HG03066 (cell line): Measurements from ENCODE around the gene DHCR7.

Experiments used
- ATAC-seq: cut with Tn5 transposase; IDR thresholded peaks from one replicate; pipeline ENCODE4 v1.9.1; 2021; ENCODE audit warnings: low read depth; ENCODE audit not compliant: unreplicated experiment

The DHCR7 gene

DNA sequence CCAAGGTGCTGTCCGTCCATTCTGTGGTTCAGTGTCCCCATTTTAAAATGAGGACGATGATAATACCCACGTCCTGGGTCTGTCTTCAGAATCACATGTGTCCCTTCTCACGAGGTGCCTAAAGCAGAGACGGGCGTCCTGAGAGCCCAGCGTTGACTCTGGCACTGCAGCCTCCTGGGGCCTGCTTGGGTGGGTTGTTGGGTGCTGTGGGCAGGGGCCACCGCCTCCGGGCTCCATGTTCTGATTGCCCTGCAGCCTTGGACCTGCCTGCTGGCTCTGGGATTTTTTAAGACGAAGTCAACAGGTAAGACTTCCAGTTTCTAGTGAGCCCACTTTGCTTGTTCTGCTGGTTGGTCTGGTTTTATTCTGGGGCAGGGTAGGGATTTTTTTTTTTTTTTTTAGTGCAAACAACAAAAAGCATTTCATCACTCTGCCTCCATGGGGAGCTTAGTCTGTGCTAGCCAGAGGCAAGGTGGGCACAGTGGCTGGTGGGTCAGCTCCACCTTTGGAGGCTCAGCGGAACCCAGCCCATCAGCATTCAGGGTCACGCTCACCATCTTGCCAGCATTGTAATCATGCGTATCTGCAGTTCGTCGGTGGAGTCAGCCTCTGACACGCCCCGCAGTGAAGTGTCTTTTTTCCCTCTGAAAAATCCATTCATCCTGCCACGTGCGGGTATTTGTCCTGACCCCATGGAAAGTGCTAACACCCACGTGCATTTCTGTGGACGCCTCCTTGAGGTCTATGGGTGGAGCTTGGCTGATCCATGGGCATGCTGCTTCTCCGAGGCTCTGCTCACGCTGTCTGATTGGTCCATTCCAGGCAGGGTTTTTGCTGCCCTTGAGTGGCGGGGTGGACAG is 33.1 kb upstream of the DHCR7 start:
- ATAC-seq, result no peak

DNA sequence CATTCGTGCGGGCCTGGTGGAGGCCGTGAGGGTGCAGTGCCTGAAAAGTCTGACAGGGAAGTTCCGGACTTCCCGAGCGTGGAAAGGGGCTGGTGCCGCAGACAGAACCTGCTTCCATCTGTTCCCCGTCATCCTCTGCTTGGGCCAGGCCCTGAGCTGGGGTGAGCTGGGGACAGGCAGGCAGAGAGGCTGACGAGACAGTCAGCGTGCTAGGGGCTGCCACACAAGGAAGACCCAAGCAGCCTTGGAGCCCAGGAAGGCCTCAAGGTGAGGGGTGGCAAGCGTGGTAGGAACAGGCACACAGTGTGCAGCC is 30.3 kb upstream of the DHCR7 start:
- ATAC-seq, result no peak

DNA sequence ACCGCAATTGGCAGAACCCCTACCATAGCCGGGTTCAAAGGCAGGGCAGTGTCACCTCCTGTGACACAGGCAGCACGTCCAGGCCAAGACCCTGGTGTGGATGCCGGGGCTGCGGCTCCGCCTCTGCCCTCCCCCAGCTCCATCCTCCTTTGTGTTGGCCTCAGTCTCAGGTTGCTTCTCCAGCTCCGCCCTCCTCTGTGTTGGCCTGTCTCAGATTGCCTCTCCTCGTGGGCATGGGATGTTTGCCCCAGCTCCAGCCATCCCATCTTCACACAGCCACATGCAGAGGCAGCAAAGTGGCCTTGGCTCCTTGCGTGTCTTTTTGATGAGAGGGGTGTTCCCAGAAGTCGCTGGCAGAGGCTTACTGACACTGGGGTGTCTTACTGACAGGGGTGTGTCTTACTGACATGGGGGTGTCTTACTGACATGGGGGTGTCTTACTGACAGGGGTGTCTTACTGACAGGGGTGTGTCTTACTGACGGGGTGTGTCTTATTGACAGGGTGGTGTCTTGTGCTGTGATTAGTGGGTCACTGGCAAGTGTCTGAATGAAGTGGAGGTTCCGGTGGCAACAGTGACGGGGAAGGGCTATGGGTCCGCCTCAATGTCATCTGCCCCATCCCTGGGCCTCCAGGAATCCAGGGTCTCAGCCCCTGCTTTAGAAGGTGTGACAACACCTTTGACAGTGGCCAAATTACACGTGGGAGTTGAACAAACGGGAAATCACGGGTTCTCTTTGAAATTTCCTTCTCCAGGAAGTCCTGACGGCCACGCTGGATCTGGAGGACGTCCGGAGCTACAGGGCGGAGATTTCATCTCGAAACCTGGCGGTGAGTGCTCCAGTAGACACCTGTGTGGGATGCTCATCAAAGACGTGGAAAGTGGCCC is 29.7 kb upstream of the DHCR7 start:
- no peak for ATAC-seq

DNA sequence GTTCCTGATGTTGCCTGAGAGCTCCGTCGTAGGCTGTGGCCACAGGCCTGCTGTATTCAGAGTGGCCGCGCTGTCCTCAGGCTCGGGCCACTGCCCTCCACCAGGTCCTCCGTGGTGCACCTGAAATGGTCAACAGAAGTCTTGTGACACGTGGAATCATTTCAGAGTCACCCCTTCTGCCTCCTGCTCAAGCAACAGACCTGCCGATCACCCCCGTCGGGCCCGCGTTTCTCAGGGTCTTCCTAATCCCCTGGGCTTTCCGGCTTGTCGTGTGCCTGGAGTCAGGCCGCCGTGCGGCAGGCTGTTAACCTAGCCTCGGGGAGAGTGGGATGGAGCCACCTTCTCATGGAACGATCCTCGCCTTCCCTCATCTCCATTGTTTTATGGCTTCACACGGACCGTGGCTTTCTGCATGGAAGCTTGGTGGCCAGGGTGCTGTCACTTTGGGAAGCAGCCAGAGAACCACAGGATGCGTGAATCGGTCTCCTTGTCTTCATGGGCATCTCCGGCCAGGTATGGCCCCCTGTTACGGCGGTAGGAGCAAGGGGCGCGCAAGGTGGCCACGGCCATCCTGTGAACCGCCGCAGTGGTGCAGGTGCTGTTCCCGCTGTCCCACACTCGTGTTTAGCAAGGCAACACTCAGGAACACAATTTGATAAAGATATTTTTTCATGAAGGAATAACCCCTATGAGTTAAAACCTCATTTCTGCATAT is 28.9 kb upstream of the DHCR7 start:
- ATAC-seq, result no peak

DNA sequence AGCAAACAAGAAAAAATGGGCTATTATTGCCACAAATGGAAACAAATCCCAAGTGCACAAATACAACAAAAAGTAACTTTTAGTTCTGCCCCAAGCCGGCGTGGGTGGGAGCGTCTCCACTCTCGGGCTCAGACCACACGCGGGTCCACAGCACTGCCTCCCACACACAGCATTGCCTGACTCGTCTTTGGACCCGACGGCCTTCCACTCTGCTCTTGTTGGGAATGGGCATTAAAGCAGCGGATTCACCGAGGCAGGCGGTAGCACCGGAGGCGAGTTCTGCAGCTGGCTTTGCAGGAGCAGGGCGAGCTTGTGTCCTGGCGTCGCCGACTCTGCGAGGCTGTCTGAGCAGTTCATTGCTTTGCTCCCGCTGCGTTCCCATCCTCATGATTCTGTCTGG is 27.8 kb upstream of the DHCR7 start:
- no peak for ATAC-seq

DNA sequence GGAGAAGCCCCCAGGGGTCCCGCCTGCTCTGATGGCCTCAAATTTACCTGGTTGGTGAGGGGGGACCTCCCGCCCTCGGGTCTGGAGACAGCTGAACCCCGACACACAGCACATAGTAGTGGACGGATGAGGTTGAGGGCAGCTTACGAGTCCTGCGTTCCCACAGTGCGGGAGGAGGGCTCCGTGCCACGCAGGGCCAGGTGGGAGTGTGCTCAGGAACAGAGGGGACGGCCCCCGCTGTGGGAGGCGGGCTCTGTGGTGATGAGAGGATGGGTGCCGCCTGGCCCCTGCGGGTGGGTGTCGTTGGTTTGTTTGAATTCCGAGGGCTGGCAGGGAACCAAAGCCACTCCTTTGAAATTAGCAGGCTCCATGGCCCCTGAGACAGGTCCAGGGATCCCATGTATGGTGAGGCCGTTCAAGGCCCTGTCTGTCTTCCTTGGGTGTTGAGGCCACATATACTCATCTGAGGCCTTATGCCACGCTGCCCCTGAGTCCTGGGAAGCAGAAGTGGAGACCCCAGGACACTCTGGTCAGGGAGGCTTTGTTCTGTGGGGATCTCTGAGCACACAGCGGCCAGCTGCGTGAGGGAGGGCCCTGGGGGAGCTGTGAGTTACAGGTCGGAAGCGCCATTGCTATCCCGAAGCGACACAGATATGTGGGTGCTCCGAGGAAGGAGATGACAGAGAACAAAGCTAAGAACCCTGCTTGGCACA is 26.7 kb upstream of the DHCR7 start:
- ATAC-seq, result no peak

DNA sequence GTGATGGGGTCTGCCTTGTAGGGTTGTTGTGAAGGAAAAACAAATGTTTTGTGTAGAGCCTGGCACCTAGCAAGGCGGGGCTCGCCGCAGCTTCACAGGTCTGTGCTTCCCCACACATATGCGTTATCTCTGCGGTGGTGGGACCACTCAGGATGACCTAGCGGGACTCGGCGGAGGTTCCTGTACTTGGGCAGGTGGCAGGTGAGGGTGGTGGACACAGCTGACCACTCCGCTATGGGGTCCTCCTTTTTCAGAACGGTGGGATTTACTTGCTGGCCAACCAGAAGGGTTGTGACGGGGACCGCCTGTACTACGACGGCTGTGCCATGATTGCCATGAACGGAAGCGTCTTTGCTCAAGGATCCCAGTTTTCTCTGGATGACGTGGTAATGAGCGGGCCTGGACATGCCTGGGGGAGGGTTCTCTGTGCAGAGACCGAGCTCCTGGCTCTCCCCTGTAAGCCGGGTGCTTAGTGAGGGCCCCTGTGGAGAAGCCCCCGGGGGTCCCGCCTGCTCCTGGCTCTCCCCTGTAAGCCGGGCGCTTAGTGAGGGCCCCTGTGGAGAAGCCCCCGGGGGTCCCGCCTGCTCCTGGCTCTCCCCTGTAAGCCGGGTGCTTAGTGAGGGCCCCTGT is 26.1 kb upstream of the DHCR7 start:
- no peak for ATAC-seq

DNA sequence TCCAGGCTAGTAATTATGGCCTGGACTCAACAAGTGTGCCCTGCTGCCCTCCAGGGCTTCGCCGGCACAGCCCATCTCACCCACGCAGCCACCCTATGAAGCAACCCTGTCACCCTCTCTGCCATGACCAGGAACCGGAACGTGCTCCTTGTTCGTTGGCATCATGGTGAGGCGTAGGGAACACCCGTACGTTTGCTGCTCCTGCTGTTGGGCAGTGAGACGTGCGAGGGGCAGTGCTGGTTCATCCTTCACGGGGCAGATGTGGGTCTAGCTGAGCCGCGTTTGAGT is 25.5 kb upstream of the DHCR7 start:
- ATAC-seq, result no peak

DNA sequence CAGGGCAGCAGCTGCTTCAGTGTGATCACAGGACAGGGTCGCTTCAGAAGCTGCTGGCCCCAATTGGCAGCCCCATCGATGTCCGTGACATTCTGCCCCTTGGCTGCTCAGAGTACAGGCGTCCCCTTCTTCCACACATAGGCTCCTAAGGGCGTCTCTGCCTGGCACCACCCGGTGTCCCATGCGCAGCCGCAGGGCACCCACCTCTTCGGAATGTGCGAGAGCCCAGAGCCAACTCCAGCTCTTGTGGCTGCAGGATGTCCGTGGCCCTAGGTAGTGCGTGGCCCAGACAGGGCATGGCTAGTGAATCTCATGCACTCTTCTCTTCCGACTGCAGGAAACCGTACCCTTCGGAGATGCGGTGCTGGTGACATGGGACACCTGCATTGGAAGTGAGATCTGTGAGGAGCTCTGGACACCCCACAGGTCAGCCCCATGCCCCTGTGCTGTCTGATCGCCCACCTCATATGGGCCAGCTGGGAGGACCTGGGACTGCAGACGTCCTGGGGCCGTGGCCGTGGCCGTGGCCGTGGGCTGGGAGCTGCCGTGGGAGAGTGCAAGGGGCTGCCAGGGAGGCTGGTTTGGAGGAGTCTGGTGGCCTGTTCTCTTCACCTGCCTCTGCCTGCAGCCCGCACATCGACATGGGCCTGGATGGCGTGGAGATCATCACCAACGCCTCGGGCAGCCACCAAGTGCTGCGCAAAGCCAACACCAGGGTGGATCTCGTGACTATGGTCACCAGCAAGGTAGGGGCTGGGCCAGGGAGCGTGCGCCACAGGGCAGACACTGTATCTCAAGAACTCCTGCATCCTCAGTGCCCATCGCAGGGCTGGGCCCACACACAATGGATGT is 25.0 kb upstream of the DHCR7 start:
- no peak for ATAC-seq

DNA sequence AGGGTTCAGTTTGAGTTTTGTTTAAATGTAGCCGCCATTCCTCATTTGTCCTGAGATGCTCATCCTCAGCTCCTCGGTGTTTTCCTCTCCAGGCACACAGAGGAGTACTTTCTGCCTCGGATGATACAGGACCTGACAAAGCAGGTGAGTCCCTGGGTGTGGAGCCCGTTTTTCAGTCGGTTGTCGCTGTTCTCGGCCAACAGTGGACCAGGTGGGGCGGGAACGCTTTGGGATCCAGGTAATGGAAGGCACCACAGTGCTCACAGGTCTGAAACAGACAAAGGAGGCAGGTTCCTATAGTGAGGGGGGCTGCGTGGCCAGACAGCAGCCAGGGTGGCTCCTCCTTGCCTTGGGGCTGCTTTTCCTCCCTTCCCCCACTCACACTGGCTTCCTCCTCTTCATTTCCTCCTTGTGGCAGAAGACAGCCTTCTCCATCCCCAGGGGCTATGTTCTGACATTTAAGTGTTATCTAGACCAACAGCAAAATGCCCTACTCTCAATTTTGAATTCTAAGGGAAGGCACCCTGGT is 24.2 kb upstream of the DHCR7 start:
- ATAC-seq, result no peak

DNA sequence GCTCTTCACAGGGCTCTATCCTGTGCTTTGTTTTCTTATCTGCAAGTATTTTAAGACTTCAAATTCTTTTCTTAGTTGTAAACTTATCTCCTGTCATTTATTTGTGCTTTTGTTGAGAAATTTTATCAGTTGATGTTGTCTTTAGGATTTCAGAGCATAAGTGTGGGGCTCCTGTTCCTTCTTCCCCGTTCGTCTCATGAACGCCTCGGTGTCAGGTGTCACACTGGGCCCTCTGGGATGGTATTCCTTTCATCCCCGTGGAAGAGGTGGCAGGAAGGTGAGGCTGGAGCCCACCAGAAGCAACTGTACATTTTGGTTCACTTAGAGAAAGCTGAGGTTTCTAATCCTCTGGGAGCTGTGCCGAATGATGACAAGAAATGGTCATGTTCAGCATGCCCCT is 22.8 kb upstream of the DHCR7 start:
- ATAC-seq, result no peak

DNA sequence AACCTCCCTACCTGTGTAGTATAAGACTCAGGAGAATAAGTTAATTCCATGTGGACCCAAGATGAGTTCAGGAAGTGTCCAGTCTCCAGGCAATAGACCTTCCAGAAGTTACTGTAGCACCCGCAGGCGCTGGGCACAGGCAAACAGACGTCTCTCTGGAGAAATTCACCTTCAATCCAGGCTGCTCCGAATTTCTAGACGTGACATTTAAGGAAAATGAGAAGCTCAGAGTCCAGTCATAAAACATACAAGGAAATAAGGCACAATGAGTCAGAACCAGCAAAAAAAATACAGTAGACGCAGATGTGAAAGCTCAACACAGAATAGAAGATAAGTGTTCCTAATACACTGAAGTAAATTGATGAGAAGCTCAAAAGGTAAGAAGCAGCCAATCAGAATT is 19.0 kb upstream of the DHCR7 start:
- no peak for ATAC-seq

DNA sequence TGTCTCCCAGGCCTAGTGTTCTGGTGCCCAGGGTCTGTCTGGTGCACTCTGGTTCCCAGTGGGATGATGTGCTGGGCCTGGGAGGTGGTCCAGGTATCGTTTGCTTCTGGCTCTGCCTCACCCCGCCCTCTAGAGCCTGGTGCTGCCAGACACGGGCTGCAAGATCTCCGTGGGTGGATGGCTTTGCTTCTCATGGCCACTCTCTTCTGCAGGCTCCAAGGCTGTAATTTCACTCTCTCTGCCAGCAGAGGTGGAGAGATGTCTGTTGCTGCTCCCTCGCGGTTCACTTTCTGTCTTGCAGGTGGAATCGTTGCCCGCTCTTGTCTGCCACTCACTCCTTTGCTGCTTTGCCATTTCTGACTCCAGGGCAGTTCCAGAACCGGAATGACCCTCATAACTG is 18.2 kb upstream of the DHCR7 start:
- ATAC-seq, result no peak

DNA sequence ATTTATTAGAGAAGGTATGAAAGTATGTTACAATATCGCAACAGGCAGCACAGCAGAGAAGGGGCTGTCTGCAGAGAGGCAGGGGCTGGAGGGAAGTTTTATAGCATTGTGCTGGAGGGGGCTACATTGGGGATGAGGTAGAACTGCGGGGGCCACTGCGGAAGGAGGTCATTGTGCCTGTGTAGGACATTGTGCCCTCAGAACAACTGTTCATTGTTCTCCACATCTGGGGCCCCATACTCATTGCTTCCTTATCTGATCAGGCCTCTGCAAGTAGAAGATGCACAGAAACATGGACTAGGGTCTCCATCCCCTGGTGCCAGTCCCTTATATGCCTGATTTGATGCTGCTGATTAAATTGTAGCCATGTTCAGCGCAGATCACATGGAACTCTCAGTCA is 16.9 kb upstream of the DHCR7 start:
- ATAC-seq, result no peak

DNA sequence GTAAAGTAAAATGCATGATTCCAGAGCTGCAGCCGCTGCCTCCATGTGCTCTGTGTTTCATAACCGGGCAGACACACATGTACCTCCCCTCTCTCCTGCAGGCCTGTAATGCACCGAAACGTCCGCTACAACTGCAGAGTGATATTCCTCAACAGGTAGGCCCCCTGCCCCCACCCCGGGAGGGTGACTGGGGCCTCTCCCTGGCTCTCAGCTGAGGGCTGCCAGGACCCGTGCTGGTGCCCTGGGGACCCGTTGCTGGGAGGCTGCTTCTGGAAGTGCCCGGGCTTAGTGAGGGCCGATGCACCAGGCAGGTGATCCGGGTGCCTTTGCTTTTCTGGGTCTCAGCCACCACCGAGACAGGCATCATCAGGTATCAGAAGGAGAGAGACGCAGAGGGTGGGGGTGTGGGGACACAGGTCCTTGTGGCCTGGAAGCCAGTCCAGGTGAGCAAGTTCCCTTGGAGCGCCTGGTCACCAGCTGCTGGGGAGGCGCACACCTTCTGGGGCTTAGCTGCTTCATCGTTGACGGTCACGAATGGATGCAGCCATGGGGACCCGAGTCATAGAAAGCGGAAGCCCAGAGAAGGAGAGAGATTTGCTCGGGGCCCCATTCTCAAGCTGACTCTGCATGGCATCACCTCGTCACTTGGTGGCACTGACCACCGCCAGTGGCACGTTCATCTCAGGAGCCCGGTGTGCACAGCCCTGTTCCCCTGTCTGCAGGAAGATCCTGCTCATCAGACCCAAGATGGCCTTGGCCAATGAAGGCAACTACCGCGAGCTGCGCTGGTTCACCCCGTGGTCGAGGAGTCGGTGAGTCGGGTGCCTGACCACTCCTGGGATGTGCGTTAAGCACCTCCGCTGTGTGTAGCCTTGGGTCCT is 15.4 kb upstream of the DHCR7 start:
- ATAC-seq, result no peak

DNA sequence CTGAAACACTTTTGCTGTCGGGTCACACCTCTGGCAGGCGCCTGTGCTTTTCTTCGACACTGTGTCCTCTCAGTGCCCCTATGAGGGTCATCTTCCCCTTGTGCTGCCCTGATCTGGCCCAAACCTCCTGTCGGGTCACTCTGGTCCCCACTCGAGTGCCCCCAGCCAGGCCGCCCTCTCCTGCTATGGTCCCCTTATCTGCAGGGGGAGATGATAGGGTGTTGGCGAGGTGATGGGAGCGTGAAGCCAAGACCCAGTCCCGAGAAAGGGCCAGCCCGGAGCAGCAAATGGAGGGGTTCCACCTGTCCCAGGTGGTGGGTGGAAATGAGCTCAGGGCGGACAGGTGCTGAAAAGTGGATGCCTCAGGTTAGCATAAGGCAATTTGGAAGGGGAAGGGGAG is 14.5 kb upstream of the DHCR7 start:
- ATAC-seq, result no peak

DNA sequence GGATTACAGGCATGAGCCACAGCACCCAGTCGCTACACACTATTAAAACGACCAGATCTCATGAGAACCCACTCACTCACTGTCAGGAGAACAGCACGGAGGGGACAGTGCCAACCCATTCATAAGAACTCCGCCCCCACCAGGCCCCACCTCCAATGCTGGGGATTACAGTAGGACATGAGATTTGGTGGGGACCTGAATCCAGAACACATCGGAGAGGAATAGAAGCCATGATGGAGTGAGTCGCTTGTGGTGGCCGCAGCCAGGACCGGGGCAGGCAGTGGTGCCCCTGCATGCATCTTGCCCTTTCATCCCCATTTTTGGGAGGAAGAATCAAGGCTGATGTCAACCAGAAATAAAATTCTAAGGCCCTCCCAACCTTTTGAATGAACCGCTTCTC is 13.5 kb upstream of the DHCR7 start:
- no peak for ATAC-seq

DNA sequence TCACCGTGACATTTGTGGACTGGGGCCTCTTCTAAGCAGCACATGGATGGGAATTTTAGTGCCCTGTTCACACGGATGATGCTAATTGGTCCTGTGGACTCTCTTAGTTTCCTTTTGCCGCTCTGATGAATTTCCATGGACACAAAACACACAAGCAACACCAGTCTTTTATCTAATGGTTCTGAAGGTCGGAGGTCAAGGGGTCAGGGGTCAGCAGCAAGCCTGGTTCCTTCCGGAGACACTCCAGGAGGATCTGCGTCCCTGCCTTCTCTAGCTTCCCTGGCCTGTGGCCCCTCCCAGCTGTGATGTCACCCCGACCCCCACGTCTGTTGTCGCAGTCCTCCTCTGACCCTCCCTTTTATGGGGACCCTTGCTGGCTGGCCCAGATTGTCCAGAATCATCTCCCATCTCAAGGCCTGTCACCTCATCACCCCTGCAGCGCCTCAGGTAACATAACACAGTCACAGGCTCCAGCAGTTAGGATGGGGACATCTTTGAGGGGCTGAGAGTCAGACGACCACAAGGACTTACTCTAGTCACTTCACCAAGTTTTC is 11.7 kb upstream of the DHCR7 start:
- ATAC-seq, result no peak
